ENCODE results near the gene ASB2. TPM values are rescaled to one million over a fixed set of nuclear protein-coding genes. Genes with fewer than 3 reads are reported as not detected.

Gene ASB2
- total RNA-seq, result 0.67 to 1.2 TPM in 2 of 3 replicates, not detected in the other
- long read RNA-seq, partial matches to known transcripts, result 0 of 4 reads
- long read RNA-seq, other reads (novel, unspliced or antisense), result 0 of 4 reads

GRCh38 chr14:93976477-93977057 is at the start of gene ASB2:
Gene ASB2 (minus strand): TSS chr14:93976570. CDS start chr14:93964539, 12,031 bp downstream.
- TF ChIP-seq CTCF (IDR thresholded peaks at IDR 0.05), result no peak
- Mint-ChIP-seq H3K36me3 (ENCODE audit: low read depth) (peaks cover 2% of the 10 kb centered on the region), H3K27ac (ENCODE audit: unreplicated experiment) (no peak within 1 kb of the TSS), H3K27me3 (ENCODE audit: low read depth) (peaks cover 32% of the 10 kb centered on the region), H3K9me3 (ENCODE audit: low read depth) (no peaks in the 10 kb centered on the region), H3K4me1 (ENCODE audit: low read depth) (peaks cover 24% of the 10 kb centered on the region), H3K4me3 (ENCODE audit: unreplicated experiment) (peak within 1 kb of the TSS; percentile 17)
- no peak for DNase-seq (ENCODE audit: low spot score)

- DNase-seq (ENCODE audit: low spot score), result no peak
- peak overlapping the region; percentile 67 for H3K4me3 Mint-ChIP-seq (ENCODE audit: unreplicated experiment)
- no peaks in the 10 kb centered on the region for H3K36me3 Mint-ChIP-seq (ENCODE audit: low read depth)
- no peak for TF ChIP-seq CTCF (IDR thresholded peaks at IDR 0.05)
- peaks cover 13% of the 10 kb centered on the region for H3K4me1 Mint-ChIP-seq (ENCODE audit: low read depth)
- H3K27ac Mint-ChIP-seq (ENCODE audit: unreplicated experiment), result no peak overlapping the region
- no peaks in the 10 kb centered on the region for H3K27me3 Mint-ChIP-seq (ENCODE audit: low read depth)
- H3K9me3 Mint-ChIP-seq (ENCODE audit: low read depth), result no peaks in the 10 kb centered on the region
Observed at GRCh38 chr14:94025720-94026119, 49.4 kb upstream of the ASB2 start.

GRCh38 chr14:94024549-94024948 is 48.2 kb upstream of the ASB2 start:
- Mint-ChIP-seq H3K4me3 (ENCODE audit: unreplicated experiment) (no peak overlapping the region), H3K27ac (ENCODE audit: unreplicated experiment) (no peak overlapping the region), H3K4me1 (ENCODE audit: low read depth) (peaks cover 13% of the 10 kb centered on the region), H3K27me3 (ENCODE audit: low read depth) (peaks cover 4% of the 10 kb centered on the region), H3K9me3 (ENCODE audit: low read depth) (no peaks in the 10 kb centered on the region), H3K36me3 (ENCODE audit: low read depth) (no peaks in the 10 kb centered on the region)
- no peak for DNase-seq (ENCODE audit: low spot score)
- no peak for TF ChIP-seq CTCF (IDR thresholded peaks at IDR 0.05)

GRCh38 chr14:94022532-94023411 is 46.4 kb upstream of the ASB2 start:
- no peaks in the 10 kb centered on the region for H3K9me3 Mint-ChIP-seq (ENCODE audit: low read depth)
- TF ChIP-seq CTCF (IDR thresholded peaks at IDR 0.05), result no peak
- no peak overlapping the region for H3K27ac Mint-ChIP-seq (ENCODE audit: unreplicated experiment)
- peaks cover 13% of the 10 kb centered on the region for H3K4me1 Mint-ChIP-seq (ENCODE audit: low read depth)
- no peak overlapping the region for H3K4me3 Mint-ChIP-seq (ENCODE audit: unreplicated experiment)
- H3K27me3 Mint-ChIP-seq (ENCODE audit: low read depth), result peaks cover 6% of the 10 kb centered on the region
- no peaks in the 10 kb centered on the region for H3K36me3 Mint-ChIP-seq (ENCODE audit: low read depth)
- no peak for DNase-seq (ENCODE audit: low spot score)

- no peak for DNase-seq (ENCODE audit: low spot score)
- H3K36me3 Mint-ChIP-seq (ENCODE audit: low read depth), result no peaks in the 10 kb centered on the region
Observed at GRCh38 chr14:94021416-94022157, 45.2 kb upstream of the ASB2 start.

More at GRCh38 chr14:94021416-94022157, 45.2 kb upstream of the ASB2 start:
- H3K4me3 Mint-ChIP-seq (ENCODE audit: unreplicated experiment), result no peak overlapping the region
- TF ChIP-seq CTCF (IDR thresholded peaks at IDR 0.05), result no peak
- peaks cover 13% of the 10 kb centered on the region for H3K4me1 Mint-ChIP-seq (ENCODE audit: low read depth)
- H3K9me3 Mint-ChIP-seq (ENCODE audit: low read depth), result no peaks in the 10 kb centered on the region
- no peak overlapping the region for H3K27ac Mint-ChIP-seq (ENCODE audit: unreplicated experiment)
- H3K27me3 Mint-ChIP-seq (ENCODE audit: low read depth), result peaks cover 14% of the 10 kb centered on the region

Data from chondrocyte (in vitro differentiated cells).